Gastrocnemius medialis (tissue), 4 donors: Measurements from ENCODE around the gene ASB10. TPM values are rescaled to one million over a fixed set of nuclear protein-coding genes. Genes with fewer than 3 reads are reported as not detected.
A peak's percentile ranks its signal among the peaks of the same experiment; 100 is the strongest.

ENCODE experiments used
- ATAC-seq, 2 donors: fragments of 150-250 bp; one replicate each; pipeline ENCODE4 v1.9.1; 2016
- DNase-seq, 2 donors: peaks; one replicate each; pipeline ENCODE4 v3.0.0-alpha.2; 2019
- H3K27ac ChIP-seq, 4 donors: fragments of 200-600 bp; sonication (generic); 1 replicate in 1 of 4; 2 replicates in 3 of 4; pipeline ENCODE4 v1.5.1; 2016 to 2018; ENCODE audit warnings: mild to moderate bottlenecking in 2 of 4, moderate library complexity in 1 of 4
- H3K27me3 ChIP-seq, 3 donors: fragments of 200-600 bp; sonication (generic) in 2 of 3; 1 replicate in 1 of 3; 2 replicates in 2 of 3; pipeline versions ENCODE4 v1.5.1 to v1.6.0; 2016 to 2019; ENCODE audit warnings: mild to moderate bottlenecking in 1 of 3, moderate library complexity in 1 of 3
- H3K36me3 ChIP-seq, 2 donors: fragments of 200-600 bp; sonication (generic) in 1 of 2; one replicate each; pipeline ENCODE4 v1.5.1; 2017 to 2018
- H3K4me1 ChIP-seq, 2 donors: fragments of 200-600 bp; sonication (generic) in 1 of 2; one replicate each; pipeline ENCODE4 v1.5.1; 2016 to 2017; ENCODE audit warnings: mild to moderate bottlenecking in 2 of 2
- H3K4me3 ChIP-seq, 4 donors: fragments of 200-600 bp; sonication (generic) in 3 of 4; 1 replicate in 1 of 4; 2 replicates in 3 of 4; pipeline ENCODE4 v1.5.1; 2016 to 2019; ENCODE audit warnings: mild to moderate bottlenecking in 2 of 4
- H3K9me3 ChIP-seq, 3 donors: fragments of 200-600 bp; sonication (generic) in 2 of 3; 1 replicate in 1 of 3; 2 replicates in 2 of 3; pipeline ENCODE4 v1.5.1; 2016 to 2019
- CTCF ChIP-seq, 5 experiments: fragments of 450-650 bp in 3 of 5; fragments of 200-600 bp in 2 of 5; sonication (generic) in 2 of 5; IDR thresholded peaks in 4 of 5; conservative IDR thresholded peaks in 1 of 5; 1 replicate in 4 of 5; 2 replicates in 1 of 5; pipeline ENCODE4 v1.5.1; 2016 to 2019; ENCODE audit warnings: antibody characterized with exemption in 5 of 5, mild to moderate bottlenecking in 3 of 5, moderate library complexity in 3 of 5
- POLR2A ChIP-seq, 2 donors: fragments of 450-650 bp; IDR thresholded peaks; one replicate each; pipeline ENCODE4 v1.6.1; 2017; ENCODE audit warnings: antibody characterized with exemption in 2 of 2, mild to moderate bottlenecking in 2 of 2, moderate library complexity in 2 of 2
- in situ Hi-C, 4 donors: fragments of 200-750 bp; cut with MboI; loops; one replicate each; pipeline versions ENCODE4 v1.15.0 to v1.8.0; 2017; ENCODE audit warnings: low sequenced_read_pairs in 4 of 4
- intact Hi-C: fragments of 100-400 bp; cut with DNase I; formaldehyde crosslinking; loops from one replicate; pipeline ENCODE4 v1.15.1; 2023; ENCODE audit warnings: low total_unique reads
- total RNA-seq, 4 donors: library from RNA; depleted of rRNA; stranded (reverse); fragments of >200 nt; gene quantifications; one replicate each; pipeline versions ENCODE4 v1.1.0 to v1.2.3, GENCODE V29; 2016

Gene ASB10
- total RNA-seq, 4 donors from 2014 or later: 17.1 to 24.8 (median 21.6) TPM

- no peaks in the 10 kb centered on the region for H3K27me3 ChIP-seq
- peaks cover 0 to 25% of the 10 kb centered on the region in 2 donors for H3K36me3 ChIP-seq
- intact Hi-C loops (loop anchor here (5.0 kb wide), 3 partner anchors 56 to 141 kb away; partner anchors contain the start of genes AGAP3 and NUB1), in situ Hi-C loops (no loop called here)
- peaks cover 30 to 38% of the 10 kb centered on the region in 2 donors for H3K4me1 ChIP-seq
- no peak for TF ChIP-seq POLR2A (IDR thresholded peaks at IDR 0.05)
- no peak for TF ChIP-seq CTCF (IDR thresholded peaks at IDR 0.05 in 4 of 5, conservative IDR thresholded peaks at IDR 0.05 in 1 of 5)
- H3K9me3 ChIP-seq: no peaks in the 10 kb centered on the region
- no peak for ATAC-seq
- DNase-seq: no peak
- peak overlapping the region; percentile 67 to 90 (median 82) for H3K4me3 ChIP-seq
- peak overlapping the region; percentile 83 to 91 (median 85) for H3K27ac ChIP-seq
Measured at GRCh38 chr7:151228024-151228866, 41.2 kb upstream of the ASB10 start.

GRCh38 chr7:151226875-151227782 is 40.1 kb upstream of the ASB10 start, which contains the start of gene ABCF2:
ABCF2 (minus strand) TSS chr7:151227205; CDS start chr7:151226458, 747 bp downstream.
- Histone ChIP-seq H3K4me1 (peaks cover 27 to 32% of the 10 kb centered on the region in 2 donors), H3K4me3 (peak within 1 kb of the TSS; percentile 70 to 90 (median 82)), H3K9me3 (no peaks in the 10 kb centered on the region), H3K27me3 (no peaks in the 10 kb centered on the region), H3K27ac (peak within 1 kb of the TSS; percentile 83 to 91 (median 85)), H3K36me3 (peaks cover 0 to 36% of the 10 kb centered on the region in 2 donors)
- TF ChIP-seq CTCF (IDR thresholded peaks at IDR 0.05 in 4 of 5, conservative IDR thresholded peaks at IDR 0.05 in 1 of 5): no peak
- TF ChIP-seq POLR2A (IDR thresholded peaks at IDR 0.05): peak; percentile 74 to 83
- intact Hi-C loops (loop anchor here (2.0 to 5.0 kb wide), 5 partner anchors 20 to 140 kb away; partner anchors contain the start of genes AGAP3, ASB10 and NUB1), in situ Hi-C loops (no loop called here)
- DNase-seq (peak; percentile 97 to 99), ATAC-seq (peak; percentile 97)

- H3K36me3 ChIP-seq: peaks cover 0 to 42% of the 10 kb centered on the region in 2 donors
- H3K27ac ChIP-seq: peak overlapping the region; percentile 83 to 91 (median 85)
- intact Hi-C loops (loop anchor here (2.0 to 5.0 kb wide), 5 partner anchors 20 to 139 kb away; partner anchors contain the start of genes AGAP3, ASB10 and NUB1), in situ Hi-C loops (no loop called here)
- DNase-seq: no peak
- no peak for TF ChIP-seq POLR2A (IDR thresholded peaks at IDR 0.05)
- TF ChIP-seq CTCF (IDR thresholded peaks at IDR 0.05 in 4 of 5, conservative IDR thresholded peaks at IDR 0.05 in 1 of 5): no peak
- ATAC-seq: no peak
- no peaks in the 10 kb centered on the region for H3K9me3 ChIP-seq
- H3K27me3 ChIP-seq: no peaks in the 10 kb centered on the region
- H3K4me1 ChIP-seq: peaks cover 21 to 27% of the 10 kb centered on the region in 2 donors
- H3K4me3 ChIP-seq: peak overlapping the region; percentile 70 to 90 (median 82)
Measured at GRCh38 chr7:151226560-151226874, 39.5 kb upstream of the ASB10 start.

- peak overlapping the region; percentile 70 to 90 (median 82) for H3K4me3 ChIP-seq
- ATAC-seq: no peak
- H3K9me3 ChIP-seq: no peaks in the 10 kb centered on the region
- peak overlapping the region; percentile 83 to 91 (median 85) for H3K27ac ChIP-seq
- TF ChIP-seq CTCF (IDR thresholded peaks at IDR 0.05 in 4 of 5, conservative IDR thresholded peaks at IDR 0.05 in 1 of 5) (no peak), POLR2A (IDR thresholded peaks at IDR 0.05) (no peak)
- intact Hi-C loops: loop anchor here (2.0 to 5.0 kb wide), 5 partner anchors 21 to 139 kb away; partner anchors contain the start of genes AGAP3, ASB10 and NUB1
- in situ Hi-C loops: no loop called here
- peaks cover 21 to 24% of the 10 kb centered on the region in 2 donors for H3K4me1 ChIP-seq
- H3K27me3 ChIP-seq: no peaks in the 10 kb centered on the region
- no peak for DNase-seq
- H3K36me3 ChIP-seq: peaks cover 0 to 47% of the 10 kb centered on the region in 2 donors
Measured at GRCh38 chr7:151225948-151226510, 39.0 kb upstream of the ASB10 start.
